HG03520 (cell line): ENCODE data around the gene TMEM94.
"Not testable (repeated sequence)": the region's sequence is repeated elsewhere in the genome, so short reads cannot be mapped to it uniquely, and the experiment has no call there.

Experiments
- ATAC-seq: cut with Tn5 transposase; IDR thresholded peaks from one replicate; pipeline ENCODE4 v1.9.1; 2021; ENCODE audit warnings: mild to moderate bottlenecking, moderate library complexity; ENCODE audit not compliant: unreplicated experiment

Gene TMEM94

GRCh38 chr17:75445296-75445695 lies 11.1 kb upstream of the TMEM94 start:
- ATAC-seq = no peak

GRCh38 chr17:75445896-75446295 lies 10.5 kb upstream of the TMEM94 start:
- not testable (repeated sequence) for ATAC-seq

- no peak for ATAC-seq
Measured at GRCh38 chr17:75447951-75448856, 8.2 kb upstream of the TMEM94 start.

- no peak for ATAC-seq
Measured at GRCh38 chr17:75450270-75450669, 6.2 kb upstream of the TMEM94 start.

- no peak for ATAC-seq
Measured at GRCh38 chr17:75454193-75454592, 2.2 kb upstream of the TMEM94 start.

- not testable (repeated sequence) for ATAC-seq
Measured at GRCh38 chr17:75454672-75455071, 1.8 kb upstream of the TMEM94 start.

- no peak for ATAC-seq
Measured at GRCh38 chr17:75456039-75456416, 407 bp upstream of the TMEM94 start.

GRCh38 chr17:75457047-75457654 lies 716 bp downstream of the TMEM94 start:
- ATAC-seq = no peak

- no peak for ATAC-seq
Measured at GRCh38 chr17:75459246-75459589, 2.8 kb downstream of the TMEM94 start.

- no peak for ATAC-seq
Measured at GRCh38 chr17:75459590-75460267, 3.3 kb downstream of the TMEM94 start.

- ATAC-seq = no peak
Measured at GRCh38 chr17:75460295-75460694, 3.9 kb downstream of the TMEM94 start.

- ATAC-seq = no peak
Measured at GRCh38 chr17:75463603-75464002, 7.2 kb downstream of the TMEM94 start.

- no peak for ATAC-seq
Measured at GRCh38 chr17:75465039-75465438, 8.6 kb downstream of the TMEM94 start.

- no peak for ATAC-seq
Measured at GRCh38 chr17:75468291-75468754, 11.9 kb downstream of the TMEM94 start.

GRCh38 chr17:75468779-75469373 lies 12.4 kb downstream of the TMEM94 start:
- no peak for ATAC-seq

GRCh38 chr17:75471207-75471606 lies 14.8 kb downstream of the TMEM94 start:
- ATAC-seq = no peak

GRCh38 chr17:75472119-75472518 lies 15.7 kb downstream of the TMEM94 start:
- ATAC-seq = no peak

- no peak for ATAC-seq
Measured at GRCh38 chr17:75473246-75473645, 16.8 kb downstream of the TMEM94 start.

GRCh38 chr17:75474736-75475135 lies 18.3 kb downstream of the TMEM94 start:
- ATAC-seq = no peak

GRCh38 chr17:75475144-75475835 lies 18.9 kb downstream of the TMEM94 start:
- ATAC-seq = no peak

- no peak for ATAC-seq
Measured at GRCh38 chr17:75475851-75476250, 19.4 kb downstream of the TMEM94 start.
